ENCODE results near the gene MBOAT1.
"Not testable (repeated sequence)": the region's sequence is repeated elsewhere in the genome, so short reads cannot be mapped to it uniquely, and the experiment has no call there.

The MBOAT1 gene

GRCh38 chr6:20170455-20171148 is 41.7 kb downstream of the MBOAT1 start:
- DNase-seq (ENCODE audit: low read depth in 3 of 3): no peak

- DNase-seq (ENCODE audit: low read depth in 3 of 3): no peak
Observed at GRCh38 chr6:20169786-20170185, 42.5 kb downstream of the MBOAT1 start.

- no peak for DNase-seq (ENCODE audit: low read depth in 3 of 3)
Observed at GRCh38 chr6:20169119-20169557, 43.1 kb downstream of the MBOAT1 start.

- DNase-seq (ENCODE audit: low read depth in 3 of 3): no peak
Observed at GRCh38 chr6:20168690-20169089, 43.6 kb downstream of the MBOAT1 start.

- no peak for DNase-seq (ENCODE audit: low read depth in 3 of 3)
Observed at GRCh38 chr6:20167601-20168000, 44.7 kb downstream of the MBOAT1 start.

GRCh38 chr6:20166210-20166609 is 46.1 kb downstream of the MBOAT1 start:
- DNase-seq (ENCODE audit: low read depth in 3 of 3): no peak

- DNase-seq (ENCODE audit: low read depth in 3 of 3): no peak
Observed at GRCh38 chr6:20162515-20162914, 49.8 kb downstream of the MBOAT1 start.

- no peak for DNase-seq (ENCODE audit: low read depth in 3 of 3)
Observed at GRCh38 chr6:20160541-20161283, 51.6 kb downstream of the MBOAT1 start.

GRCh38 chr6:20159781-20160540 is 52.3 kb downstream of the MBOAT1 start:
- DNase-seq (ENCODE audit: low read depth in 3 of 3): no peak

- DNase-seq (ENCODE audit: low read depth in 3 of 3): no peak
Observed at GRCh38 chr6:20159098-20159497, 53.2 kb downstream of the MBOAT1 start.

- no peak for DNase-seq (ENCODE audit: low read depth in 3 of 3)
Observed at GRCh38 chr6:20158676-20159075, 53.6 kb downstream of the MBOAT1 start.

GRCh38 chr6:20156824-20157223 is 55.4 kb downstream of the MBOAT1 start:
- DNase-seq (ENCODE audit: low read depth in 3 of 3): no peak

- no peak for DNase-seq (ENCODE audit: low read depth in 3 of 3)
Observed at GRCh38 chr6:20154753-20155152, 57.5 kb downstream of the MBOAT1 start.

GRCh38 chr6:20153194-20153593 is 59.1 kb downstream of the MBOAT1 start:
- no peak for DNase-seq (ENCODE audit: low read depth in 3 of 3)

GRCh38 chr6:20148433-20148832 is 63.8 kb downstream of the MBOAT1 start:
- DNase-seq (ENCODE audit: low read depth in 3 of 3): no peak

GRCh38 chr6:20147469-20147868 is 64.8 kb downstream of the MBOAT1 start:
- DNase-seq (ENCODE audit: low read depth in 3 of 3): no peak

GRCh38 chr6:20146831-20147230 is 65.4 kb downstream of the MBOAT1 start:
- not testable (repeated sequence) for DNase-seq (ENCODE audit: low read depth in 3 of 3)

GRCh38 chr6:20146291-20146690 is 66.0 kb downstream of the MBOAT1 start:
- DNase-seq (ENCODE audit: low read depth in 3 of 3): no peak

- DNase-seq (ENCODE audit: low read depth in 3 of 3): no peak
Observed at GRCh38 chr6:20142866-20143265, 69.4 kb downstream of the MBOAT1 start.

GRCh38 chr6:20141931-20142330 is 70.3 kb downstream of the MBOAT1 start:
- DNase-seq (ENCODE audit: low read depth in 3 of 3): no peak

- not testable (repeated sequence) for DNase-seq (ENCODE audit: low read depth in 3 of 3)
Observed at GRCh38 chr6:20139127-20139963, 72.9 kb downstream of the MBOAT1 start.

GRCh38 chr6:20137837-20138236 is 74.4 kb downstream of the MBOAT1 start:
- DNase-seq (ENCODE audit: low read depth in 3 of 3): no peak
